Activated CD4-positive, alpha-beta T cell treated with anti-CD3 and anti-CD28 coated beads for 36 hours (primary cell): ENCODE measurements around the gene REN. TPM values are rescaled to one million over a fixed set of nuclear protein-coding genes. Genes with fewer than 3 reads are reported as not detected.

Source experiments
- ATAC-seq: fragments of 200-7000 bp; cut with Tn5 transposase; one replicate; pipeline ENCODE4 v1.10.0; 2021; ENCODE audit warnings: mild to moderate bottlenecking, moderate library complexity
- CTCF ChIA-PET: fragments of 350-600 bp; sonication (Branson Sonifier 250); formaldehyde crosslinking; loops from one replicate; lab custom pipeline; 2021; ENCODE audit warnings: antibody characterized with exemption; lab: Charles Lee
- POLR2A ChIA-PET: fragments of 350-600 bp; sonication (Branson Sonifier 250); formaldehyde crosslinking; loops from one replicate; lab custom pipeline; 2021; ENCODE audit warnings: antibody characterized with exemption, inconsistent platforms; lab: Charles Lee
- DNase-seq: peaks from one replicate; pipeline ENCODE4 v3.0.0-alpha.2; 2020
- H3K27ac Mint-ChIP-seq: one replicate; pipeline ENCODE4 v1.8.0; 2021; ENCODE audit warnings: mixed read lengths
- H3K27me3 Mint-ChIP-seq: one replicate; pipeline ENCODE4 v1.8.0; 2021; ENCODE audit warnings: mixed read lengths
- H3K36me3 Mint-ChIP-seq: one replicate; pipeline ENCODE4 v1.8.0; 2021; ENCODE audit warnings: low read depth, mixed read lengths
- H3K4me1 Mint-ChIP-seq: one replicate; pipeline ENCODE4 v1.8.0; 2021; ENCODE audit warnings: mixed read lengths
- H3K4me3 Mint-ChIP-seq: one replicate; pipeline ENCODE4 v1.8.0; 2021; ENCODE audit warnings: mild to moderate bottlenecking, moderate library complexity, mixed read lengths
- H3K9me3 Mint-ChIP-seq: one replicate; pipeline ENCODE4 v1.8.0; 2021; ENCODE audit warnings: low read depth, mixed read lengths
- intact Hi-C, 2 experiments: fragments of 100-400 bp; cut with DNase I in 1 of 2; cut with micrococcal nuclease in 1 of 2; formaldehyde crosslinking; loops; one replicate each; pipeline versions ENCODE4 v1.14.2 to v1.15.1; 2022 to 2024; cut with DNase I, micrococcal nuclease
- total RNA-seq, 2 experiments: library from RNA; stranded (reverse); gene quantifications; one replicate each; pipeline ENCODE4 v1.2.3, GENCODE V29; 2021

Gene REN
- total RNA-seq, 2 experiments from 2014 or later = not detected

GRCh38 chr1:204201348-204202040 is 35.4 kb upstream of the REN start:
- no peak for DNase-seq
- no peak for ATAC-seq
- peaks cover 8% of the 10 kb centered on the region for H3K4me1 Mint-ChIP-seq
- no peaks in the 10 kb centered on the region for H3K36me3 Mint-ChIP-seq
- H3K9me3 Mint-ChIP-seq = no peaks in the 10 kb centered on the region
- no peak overlapping the region for H3K27ac Mint-ChIP-seq
- intact Hi-C loops = no loop called here
- H3K4me3 Mint-ChIP-seq = no peak overlapping the region
- ChIA-PET POLR2A (no interaction called here), CTCF (interaction anchor here (1.4 to 2.9 kb wide), 2 partner anchors 13 to 39 kb away, joined by 3 to 9 read pairs; partner anchors contain the start of gene GOLT1A)
- H3K27me3 Mint-ChIP-seq = peaks cover 17% of the 10 kb centered on the region

- ChIA-PET CTCF (interaction anchor here (0.5 to 1.5 kb wide), 3 partner anchors 14 to 37 kb away, joined by 3 to 5 read pairs (median 3); partner anchors contain the start of gene GOLT1A), POLR2A (no interaction called here)
- Mint-ChIP-seq H3K36me3 (no peaks in the 10 kb centered on the region), H3K9me3 (no peaks in the 10 kb centered on the region), H3K4me1 (peaks cover 4% of the 10 kb centered on the region), H3K27ac (no peak overlapping the region), H3K27me3 (peaks cover 4% of the 10 kb centered on the region), H3K4me3 (no peak overlapping the region)
- intact Hi-C loops = no loop called here
- ATAC-seq (no peak), DNase-seq (no peak)
Observed at GRCh38 chr1:204199579-204199978, 33.4 kb upstream of the REN start.

GRCh38 chr1:204198348-204199340 is 32.5 kb upstream of the REN start:
- intact Hi-C loops = no loop called here
- CTCF ChIA-PET = interaction anchor here (0.8 to 1.5 kb wide), 4 partner anchors 9 to 36 kb away, joined by 3 to 5 read pairs (median 4); partner anchors contain the start of gene GOLT1A
- Mint-ChIP-seq H3K27me3 (no peaks in the 10 kb centered on the region), H3K4me1 (peaks cover 6% of the 10 kb centered on the region), H3K36me3 (no peaks in the 10 kb centered on the region), H3K9me3 (no peaks in the 10 kb centered on the region), H3K4me3 (no peak overlapping the region), H3K27ac (no peak overlapping the region)
- DNase-seq (no peak), ATAC-seq (no peak)
- POLR2A ChIA-PET = interaction anchor here (0.7 kb wide), 1 partner anchor 164 kb away, joined by 3 read pairs; no protein-coding TSS in a partner anchor

- DNase-seq = no peak
- ATAC-seq = no peak
- Mint-ChIP-seq H3K27me3 (peaks cover 3% of the 10 kb centered on the region), H3K4me3 (no peak overlapping the region), H3K9me3 (no peaks in the 10 kb centered on the region), H3K27ac (no peak overlapping the region), H3K36me3 (no peaks in the 10 kb centered on the region), H3K4me1 (peaks cover 6% of the 10 kb centered on the region)
- POLR2A ChIA-PET = no interaction called here
- CTCF ChIA-PET = interaction anchor here (1.3 kb wide), 1 partner anchor 10 kb away, joined by 7 read pairs; no protein-coding TSS in a partner anchor
- intact Hi-C loops = no loop called here
Observed at GRCh38 chr1:204197068-204197467, 30.9 kb upstream of the REN start.

- no peaks in the 10 kb centered on the region for H3K36me3 Mint-ChIP-seq
- ATAC-seq (no peak), DNase-seq (no peak)
- peaks cover 6% of the 10 kb centered on the region for H3K27me3 Mint-ChIP-seq
- no peak within 1 kb of the TSS for H3K4me3 Mint-ChIP-seq
- peaks cover 6% of the 10 kb centered on the region for H3K4me1 Mint-ChIP-seq
- POLR2A ChIA-PET = no interaction called here
- no peak within 1 kb of the TSS for H3K27ac Mint-ChIP-seq
- intact Hi-C loops = no loop called here
- CTCF ChIA-PET = interaction anchor here (0.7 to 1.3 kb wide), 2 partner anchors 11 to 752 kb away, joined by 3 to 7 read pairs; no protein-coding TSS in a partner anchor
- no peaks in the 10 kb centered on the region for H3K9me3 Mint-ChIP-seq
Observed at GRCh38 chr1:204196068-204196795, 30.1 kb upstream of the REN start, which contains the start of gene KISS1. Gene KISS1, minus strand, starts transcription at chr1:204196491. Its CDS starts 3,615 bp downstream, at chr1:204192876.

GRCh38 chr1:204194771-204195170 is 28.6 kb upstream of the REN start:
- Mint-ChIP-seq H3K4me3 (no peak overlapping the region), H3K36me3 (no peaks in the 10 kb centered on the region), H3K4me1 (peaks cover 10% of the 10 kb centered on the region), H3K27me3 (peaks cover 13% of the 10 kb centered on the region), H3K27ac (no peak overlapping the region), H3K9me3 (no peaks in the 10 kb centered on the region)
- intact Hi-C loops = no loop called here
- ATAC-seq = no peak
- ChIA-PET CTCF (interaction anchor here (0.6 to 1.3 kb wide), 2 partner anchors 35 to 75 kb away, joined by 3 to 4 read pairs; no protein-coding TSS in a partner anchor), POLR2A (no interaction called here)
- DNase-seq = no peak

GRCh38 chr1:204194080-204194479 is 27.9 kb upstream of the REN start:
- intact Hi-C loops = no loop called here
- no peaks in the 10 kb centered on the region for H3K36me3 Mint-ChIP-seq
- ChIA-PET POLR2A (no interaction called here), CTCF (interaction anchor here (0.6 to 1.3 kb wide), 4 partner anchors 12 to 1189 kb away, joined by 3 to 4 read pairs (median 4); no protein-coding TSS in a partner anchor)
- H3K27ac Mint-ChIP-seq = no peak overlapping the region
- H3K27me3 Mint-ChIP-seq = peaks cover 19% of the 10 kb centered on the region
- H3K9me3 Mint-ChIP-seq = no peaks in the 10 kb centered on the region
- no peak overlapping the region for H3K4me3 Mint-ChIP-seq
- H3K4me1 Mint-ChIP-seq = peaks cover 16% of the 10 kb centered on the region
- ATAC-seq = no peak
- no peak for DNase-seq

GRCh38 chr1:204192589-204193352 is 26.6 kb upstream of the REN start:
- peaks cover 16% of the 10 kb centered on the region for H3K4me1 Mint-ChIP-seq
- ATAC-seq (no peak), DNase-seq (no peak)
- no peaks in the 10 kb centered on the region for H3K36me3 Mint-ChIP-seq
- CTCF ChIA-PET = interaction anchor here (0.6 to 3.0 kb wide), 7 partner anchors 14 to 327 kb away, joined by 3 to 17 read pairs (median 3); no protein-coding TSS in a partner anchor
- no peak overlapping the region for H3K27ac Mint-ChIP-seq
- H3K9me3 Mint-ChIP-seq = no peaks in the 10 kb centered on the region
- intact Hi-C loops = no loop called here
- POLR2A ChIA-PET = no interaction called here
- no peak overlapping the region for H3K4me3 Mint-ChIP-seq
- H3K27me3 Mint-ChIP-seq = peaks cover 27% of the 10 kb centered on the region

GRCh38 chr1:204192046-204192445 is 25.9 kb upstream of the REN start:
- Mint-ChIP-seq H3K4me1 (peaks cover 16% of the 10 kb centered on the region), H3K27ac (no peak overlapping the region), H3K36me3 (no peaks in the 10 kb centered on the region), H3K9me3 (no peaks in the 10 kb centered on the region), H3K4me3 (no peak overlapping the region), H3K27me3 (peaks cover 31% of the 10 kb centered on the region)
- CTCF ChIA-PET = interaction anchor here (0.6 to 3.0 kb wide), 7 partner anchors 14 to 572 kb away, joined by 3 to 17 read pairs (median 3); no protein-coding TSS in a partner anchor
- intact Hi-C loops = no loop called here
- ATAC-seq (no peak), DNase-seq (no peak)
- POLR2A ChIA-PET = no interaction called here

GRCh38 chr1:204191456-204191855 is 25.3 kb upstream of the REN start:
- Mint-ChIP-seq H3K36me3 (no peaks in the 10 kb centered on the region), H3K27me3 (peaks cover 34% of the 10 kb centered on the region), H3K9me3 (no peaks in the 10 kb centered on the region), H3K4me3 (no peak overlapping the region), H3K27ac (no peak overlapping the region), H3K4me1 (peaks cover 16% of the 10 kb centered on the region)
- intact Hi-C loops = no loop called here
- DNase-seq (no peak), ATAC-seq (no peak)
- ChIA-PET CTCF (interaction anchor here (0.6 to 3.0 kb wide), 7 partner anchors 15 to 1016 kb away, joined by 3 to 17 read pairs (median 4); no protein-coding TSS in a partner anchor), POLR2A (no interaction called here)
